Erythroblast (primary cell): ENCODE measurements around the gene SETMAR.

Source experiments
- GATA1 ChIP-seq: IDR thresholded peaks from 2 replicates; pipeline ENCODE4 v1.6.1; 2011; ENCODE audit warnings: low read depth, mild to moderate bottlenecking, control low read depth, low read length, moderate library complexity
- POLR2A ChIP-seq: IDR thresholded peaks from 2 replicates; pipeline ENCODE4 v1.6.1; 2011; ENCODE audit warnings: mild to moderate bottlenecking, low read length

DNA sequence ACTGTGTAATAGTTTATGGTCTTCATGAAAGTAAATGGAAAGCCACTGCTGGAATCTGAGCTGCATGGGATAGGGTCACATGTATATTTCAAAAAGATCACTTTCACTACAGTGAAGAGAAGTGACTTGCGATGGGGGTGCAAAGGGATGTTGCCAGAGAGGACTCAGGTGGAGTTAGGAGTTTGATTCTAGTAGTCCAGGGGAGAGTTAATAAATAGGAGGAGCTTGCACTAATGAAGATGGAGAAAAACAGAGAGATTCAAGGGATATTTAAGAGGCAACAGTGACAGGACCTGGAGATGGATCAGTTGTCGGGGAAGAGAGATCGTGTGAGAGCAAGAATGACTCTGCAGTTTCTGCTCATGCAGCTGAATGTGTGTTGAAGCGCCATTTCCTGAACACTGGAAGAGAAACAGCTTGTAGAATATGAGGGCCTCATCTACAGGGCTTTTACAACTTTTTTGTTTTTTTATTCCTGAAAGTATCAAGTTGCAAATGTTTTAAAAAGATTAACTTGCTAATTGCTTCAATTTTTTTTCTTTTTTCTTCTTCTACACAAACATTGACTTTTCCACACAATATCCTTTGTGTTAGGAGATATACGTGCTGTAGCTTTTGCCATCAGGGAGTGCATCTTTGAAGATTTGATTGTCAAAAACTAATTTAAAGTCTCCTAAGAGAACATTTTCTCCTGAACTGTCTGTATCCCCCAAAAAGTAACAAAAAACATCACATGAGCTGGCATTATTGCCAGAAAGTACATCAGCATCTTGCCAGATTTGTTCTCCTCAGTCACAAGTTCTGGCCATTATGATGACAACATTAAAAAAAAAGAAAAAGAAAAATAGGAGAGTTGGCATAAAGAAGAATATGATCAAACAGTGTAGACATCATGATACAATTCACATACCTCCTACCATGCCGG, 37.5 kb downstream of the SETMAR start:
- TF ChIP-seq POLR2A (no peak), GATA1 (no peak)
